Endothelial cell (in vitro differentiated cells): ENCODE data around the gene STRA8. TPM values are rescaled to one million over a fixed set of nuclear protein-coding genes. Genes with fewer than 3 reads are reported as not detected.
A peak's percentile ranks its signal among the peaks of the same experiment; 100 is the strongest.

Experiments used
- DNase-seq: peaks from one replicate; pipeline ENCODE4 v3.0.0; 2021; ENCODE audit warnings: low spot score
- H3K27ac Mint-ChIP-seq: one replicate; pipeline ENCODE4 v1.8.0; 2021; ENCODE audit warnings: mixed read lengths, inconsistent platforms; ENCODE audit not compliant: unreplicated experiment
- H3K27me3 Mint-ChIP-seq: one replicate; pipeline ENCODE4 v1.8.0; 2021; ENCODE audit warnings: mild to moderate bottlenecking, moderate library complexity, mixed read lengths, inconsistent platforms; ENCODE audit not compliant: unreplicated experiment
- H3K36me3 Mint-ChIP-seq: one replicate; pipeline ENCODE4 v1.8.0; 2021; ENCODE audit warnings: mild to moderate bottlenecking, low read depth, mixed read lengths, inconsistent platforms; ENCODE audit not compliant: unreplicated experiment
- H3K4me1 Mint-ChIP-seq: one replicate; pipeline ENCODE4 v1.8.0; 2021; ENCODE audit warnings: mild to moderate bottlenecking, mixed read lengths, inconsistent platforms; ENCODE audit not compliant: unreplicated experiment
- H3K4me3 Mint-ChIP-seq: one replicate; pipeline ENCODE4 v1.8.0; 2021; ENCODE audit warnings: mild to moderate bottlenecking, mixed read lengths, inconsistent platforms; ENCODE audit not compliant: unreplicated experiment
- H3K9me3 Mint-ChIP-seq: one replicate; pipeline ENCODE4 v1.8.0; 2021; ENCODE audit warnings: mixed read lengths, inconsistent platforms; ENCODE audit not compliant: unreplicated experiment
- CTCF ChIP-seq: fragments of 200-600 bp; sonication (generic); IDR thresholded peaks from one replicate; pipeline ENCODE4 v1.5.0; 2021; ENCODE audit warnings: antibody characterized with exemption; ENCODE audit not compliant: unreplicated experiment
- total RNA-seq: library from RNA; stranded (reverse); fragmentation: NEBNext Ultra II Directional; extraction: Animal tissue kit (Norgen Biotek cat#: 25700); gene quantifications from one replicate; pipeline ENCODE4 v1.2.1, GENCODE V29; 2021; ENCODE audit not compliant: unreplicated experiment

Gene STRA8
- total RNA-seq, 1 donor from 2014 or later = not detected

GRCh38 chr7:135186841-135187253, 46.8 kb upstream of the STRA8 start:
- no peak overlapping the region for H3K4me3 Mint-ChIP-seq

GRCh38 chr7:135188298-135188984, 45.2 kb upstream of the STRA8 start:
- H3K4me3 Mint-ChIP-seq = no peak overlapping the region
- peaks cover 2% of the 10 kb centered on the region for H3K27me3 Mint-ChIP-seq
- DNase-seq = no peak
- H3K36me3 Mint-ChIP-seq = peaks cover 37% of the 10 kb centered on the region
- TF ChIP-seq CTCF = no peak
- H3K9me3 Mint-ChIP-seq = no peaks in the 10 kb centered on the region
- H3K4me1 Mint-ChIP-seq = no peaks in the 10 kb centered on the region
- no peak overlapping the region for H3K27ac Mint-ChIP-seq

More at GRCh38 chr7:135186841-135187253, 46.8 kb upstream of the STRA8 start:
- Mint-ChIP-seq H3K27me3 (peaks cover 5% of the 10 kb centered on the region), H3K27ac (no peak overlapping the region), H3K36me3 (peaks cover 41% of the 10 kb centered on the region), H3K4me1 (no peaks in the 10 kb centered on the region), H3K9me3 (no peaks in the 10 kb centered on the region)
- TF ChIP-seq CTCF = no peak
- DNase-seq = no peak

- no peak for TF ChIP-seq CTCF
- Mint-ChIP-seq H3K27me3 (peaks cover 2% of the 10 kb centered on the region), H3K4me3 (peak overlapping the region; percentile 4), H3K9me3 (no peaks in the 10 kb centered on the region), H3K36me3 (peaks cover 37% of the 10 kb centered on the region), H3K27ac (no peak overlapping the region), H3K4me1 (no peaks in the 10 kb centered on the region)
- DNase-seq = no peak
Measured at GRCh38 chr7:135189221-135189662, 44.4 kb upstream of the STRA8 start.

GRCh38 chr7:135189961-135190360, 43.7 kb upstream of the STRA8 start:
- Mint-ChIP-seq H3K4me3 (peak overlapping the region; percentile 4), H3K27me3 (no peaks in the 10 kb centered on the region), H3K9me3 (no peaks in the 10 kb centered on the region), H3K27ac (no peak overlapping the region), H3K4me1 (no peaks in the 10 kb centered on the region), H3K36me3 (peaks cover 39% of the 10 kb centered on the region)
- DNase-seq = no peak
- TF ChIP-seq CTCF = no peak

GRCh38 chr7:135190703-135191102, 42.9 kb upstream of the STRA8 start:
- H3K27me3 Mint-ChIP-seq = no peaks in the 10 kb centered on the region
- no peak overlapping the region for H3K27ac Mint-ChIP-seq
- H3K36me3 Mint-ChIP-seq = peaks cover 39% of the 10 kb centered on the region
- no peak for DNase-seq
- no peaks in the 10 kb centered on the region for H3K9me3 Mint-ChIP-seq
- H3K4me3 Mint-ChIP-seq = no peak overlapping the region
- no peaks in the 10 kb centered on the region for H3K4me1 Mint-ChIP-seq
- no peak for TF ChIP-seq CTCF
